A549 (cell line): ENCODE results near the gene MTMR6. TPM values are rescaled to one million over a fixed set of nuclear protein-coding genes. Genes with fewer than 3 reads are reported as not detected.

Experiments
- ATAC-seq, 2 experiments: fragments of 200-7000 bp in 1 of 2; fragments of >200 bp in 1 of 2; cut with Nextera tagmentation in 1 of 2; cut with Tn5 transposase in 1 of 2; 3 replicates each; pipeline versions ENCODE4 v1.8.0 to v1.9.1; 2018 to 2020; ENCODE audit warnings: mild to moderate bottlenecking in 1 of 2, moderate library complexity in 1 of 2
- CTCF ChIA-PET: fragments of 300-600 bp; sonication (Branson Sonifier 250); formaldehyde crosslinking; extraction: SDS; loops from one replicate; lab custom pipeline; 2021; ENCODE audit warnings: antibody characterized with exemption, inconsistent platforms; lab: Yijun Ruan, JAX
- POLR2A ChIA-PET: fragments of 350-600 bp; formaldehyde crosslinking; extraction: SDS; loops from one replicate; lab custom pipeline; 2021; ENCODE audit warnings: antibody characterized with exemption, inconsistent platforms; lab: Yijun Ruan, JAX
- DNase-seq, 2 experiments: peaks; one replicate each; pipeline versions ENCODE4 v3.0.0 to v3.0.0-alpha.2; 2011 to 2016; ENCODE audit warnings: low read depth in 1 of 2, low spot score in 1 of 2
- FAIRE-seq: peaks from 2 replicates; lab custom pipeline; 2011; peaks lifted over from hg19 to GRCh38; lab: Jason Lieb, UNC
- H3K27ac ChIP-seq, 2 experiments: fragments of >200 bp; sonication (Bioruptor Twin); formaldehyde crosslinking; 3 replicates each; pipeline ENCODE4 v1.5.1; 2016 to 2017
- H3K4me1 ChIP-seq: fragments of >200 bp; sonication (Bioruptor Twin); formaldehyde crosslinking; 3 replicates; pipeline ENCODE4 v1.6.1; 2016
- H3K4me2 ChIP-seq: fragments of >200 bp; sonication (Bioruptor Twin); formaldehyde crosslinking; 3 replicates; pipeline ENCODE4 v1.6.1; 2016
- H3K4me3 ChIP-seq: fragments of >200 bp; sonication (Bioruptor Twin); formaldehyde crosslinking; 3 replicates; pipeline ENCODE4 v1.5.1; 2016
- H3K9me3 ChIP-seq: fragments of >200 bp; sonication (Bioruptor Twin); formaldehyde crosslinking; 3 replicates; pipeline ENCODE4 v1.6.1; 2016
- ATOH8 ChIP-seq: fragments of 250-450 bp; sonication (Bioruptor Pico); IDR thresholded peaks from 2 replicates; pipeline ENCODE4 v1.5.0; 2020; ENCODE audit warnings: low read depth, mild to moderate bottlenecking, moderate library complexity
- BHLHE40 ChIP-seq: IDR thresholded peaks from 2 replicates; pipeline ENCODE4 v1.6.1; 2012; ENCODE audit warnings: low read depth, low read length, inconsistent platforms
- E2F6 ChIP-seq: IDR thresholded peaks from 2 replicates; pipeline ENCODE4 v1.6.1; 2012; ENCODE audit warnings: low read depth, borderline replicate concordance
- EHF ChIP-seq: fragments of 250-450 bp; sonication (Bioruptor Pico); IDR thresholded peaks from 2 replicates; pipeline ENCODE4 v1.5.0; 2020; ENCODE audit warnings: mild to moderate bottlenecking
- EHMT2 ChIP-seq: fragments of 200-600 bp; sonication (generic); IDR thresholded peaks from 2 replicates; pipeline ENCODE4 v1.6.1; 2016; ENCODE audit warnings: antibody characterized with exemption, low read depth, mild to moderate bottlenecking, moderate library complexity
- ESRRA ChIP-seq: fragments of 150-350 bp; IDR thresholded peaks from 2 replicates; pipeline ENCODE4 v1.6.1; 2014; ENCODE audit warnings: mild to moderate bottlenecking, low read length, borderline replicate concordance
- FOXS1 ChIP-seq: fragments of 250-450 bp; sonication (Bioruptor Pico); IDR thresholded peaks from 2 replicates; pipeline ENCODE4 v1.5.0; 2020; ENCODE audit warnings: mild to moderate bottlenecking, moderate library complexity
- HEYL ChIP-seq: fragments of 250-450 bp; sonication (Bioruptor Pico); IDR thresholded peaks from 2 replicates; pipeline ENCODE4 v1.8.0; 2021; ENCODE audit warnings: mild to moderate bottlenecking, moderate library complexity
- HMGXB4 ChIP-seq: fragments of 250-450 bp; sonication (Bioruptor Pico); IDR thresholded peaks from 2 replicates; pipeline ENCODE4 v1.5.0; 2021; ENCODE audit warnings: mild to moderate bottlenecking, moderate library complexity, borderline replicate concordance
- HOXB13 ChIP-seq: fragments of 250-450 bp; sonication (Bioruptor Pico); IDR thresholded peaks from 2 replicates; pipeline ENCODE4 v1.5.0; 2020; ENCODE audit warnings: low read depth, mild to moderate bottlenecking, moderate library complexity
- JUNB ChIP-seq: fragments of >200 bp; sonication (Bioruptor Twin); formaldehyde crosslinking; IDR thresholded peaks from 2 replicates; pipeline ENCODE4 v1.6.1; 2016
- MAFK ChIP-seq: fragments of 450-650 bp; IDR thresholded peaks from 2 replicates; pipeline ENCODE4 v1.6.1; 2014; ENCODE audit not compliant: partially characterized antibody
- NR3C1 ChIP-seq: fragments of >200 bp; sonication (Bioruptor Twin); formaldehyde crosslinking; IDR thresholded peaks from 3 replicates; pipeline ENCODE4 v1.6.1; 2017
- POLR2AphosphoS2 ChIP-seq: conservative IDR thresholded peaks from 2 replicates; pipeline ENCODE4 v1.6.1; 2012; ENCODE audit warnings: low read length, improper control_type of control experiment, inconsistent platforms
- RCOR1 ChIP-seq: fragments of 150-350 bp; IDR thresholded peaks from 2 replicates; pipeline ENCODE4 v1.6.1; 2014; ENCODE audit warnings: antibody characterized with exemption, low read length, low read depth
- SMC3 ChIP-seq: fragments of >200 bp; sonication (Bioruptor Twin); formaldehyde crosslinking; IDR thresholded peaks from 3 replicates; pipeline ENCODE4 v1.6.1; 2018; ENCODE audit warnings: inconsistent platforms
- ZFP36 ChIP-seq: fragments of 450-650 bp; IDR thresholded peaks from 2 replicates; pipeline ENCODE4 v1.6.1; 2014; ENCODE audit warnings: borderline replicate concordance; ENCODE audit not compliant: partially characterized antibody
- ZSCAN20 ChIP-seq: fragments of 250-450 bp; sonication (Bioruptor Pico); IDR thresholded peaks from 2 replicates; pipeline ENCODE4 v1.8.0; 2022; ENCODE audit warnings: mild to moderate bottlenecking, moderate library complexity
- WGBS: methylation state at CpG from one replicate; pipeline ENCODE4 v1.1.6; 2017; ENCODE audit errors: missing lambda C conversion rate; 5-methylcytosine and 5-hydroxymethylcytosine counted together
- polyA plus RNA-seq, 4 experiments: library from polyadenylated mRNA; depleted of rRNA in 3 of 4; stranded (reverse); fragments of >200 nt; fragmentation: RNase III in 1 of 4; extraction: RNeasy Plus Mini Kit Qiagen cat#74134 plus additional on column Dnase treatment in 1 of 4; gene quantifications; 2 replicates in 3 of 4; 3 replicates in 1 of 4; pipeline ENCODE4 v1.2.3, GENCODE V29; 2011 to 2017
- TF ChIP-seq, protein P1 (sequence below): fragments of >200 bp; sonication (Bioruptor Twin); formaldehyde crosslinking; IDR thresholded peaks from 2 replicates; pipeline ENCODE4 v1.6.1; 2016
- TF ChIP-seq, protein P2 (sequence below): fragments of 150-350 bp; IDR thresholded peaks from 2 replicates; pipeline ENCODE4 v1.6.1; 2014; ENCODE audit warnings: low read depth, mild to moderate bottlenecking, low read length
- TF ChIP-seq, protein P3 (sequence below): fragments of 450-650 bp; IDR thresholded peaks from 2 replicates; pipeline ENCODE4 v1.6.1; 2014; ENCODE audit warnings: antibody characterized with exemption

The MTMR6 gene
- polyA plus RNA-seq, 2 of the 4 experiments (the other 2 are of a cell fraction) = 8.8 to 22.4 TPM

- DNase-seq = no peak
- H3K4me1 ChIP-seq = no peaks in the 10 kb centered on the region
- TF ChIP-seq HMGXB4 (no peak), HOXB13 (CRISPR knock-in tag) (no peak), EHMT2 (no peak), MAFK (no peak), HEYL (CRISPR knock-in tag) (no peak), ZSCAN20 (CRISPR knock-in tag) (no peak), ESRRA (no peak), ATOH8 (CRISPR knock-in tag) (no peak), FOXS1 (CRISPR knock-in tag) (no peak), SMC3 (no peak), JUNB (no peak), E2F6 (no peak), ZFP36 (no peak), POLR2AphosphoS2 (no peak), RCOR1 (no peak), EHF (CRISPR knock-in tag) (no peak)
- TF ChIP-seq, protein P1, sequence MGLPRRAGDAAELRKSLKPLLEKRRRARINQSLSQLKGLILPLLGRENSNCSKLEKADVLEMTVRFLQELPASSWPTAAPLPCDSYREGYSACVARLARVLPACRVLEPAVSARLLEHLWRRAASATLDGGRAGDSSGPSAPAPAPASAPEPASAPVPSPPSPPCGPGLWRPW = no peak
- TF ChIP-seq, protein P2, sequence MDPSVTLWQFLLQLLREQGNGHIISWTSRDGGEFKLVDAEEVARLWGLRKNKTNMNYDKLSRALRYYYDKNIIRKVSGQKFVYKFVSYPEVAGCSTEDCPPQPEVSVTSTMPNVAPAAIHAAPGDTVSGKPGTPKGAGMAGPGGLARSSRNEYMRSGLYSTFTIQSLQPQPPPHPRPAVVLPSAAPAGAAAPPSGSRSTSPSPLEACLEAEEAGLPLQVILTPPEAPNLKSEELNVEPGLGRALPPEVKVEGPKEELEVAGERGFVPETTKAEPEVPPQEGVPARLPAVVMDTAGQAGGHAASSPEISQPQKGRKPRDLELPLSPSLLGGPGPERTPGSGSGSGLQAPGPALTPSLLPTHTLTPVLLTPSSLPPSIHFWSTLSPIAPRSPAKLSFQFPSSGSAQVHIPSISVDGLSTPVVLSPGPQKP = no peak
- H3K4me3 ChIP-seq = no peak overlapping the region
- no peaks in the 10 kb centered on the region for H3K9me3 ChIP-seq
- WGBS = 97% methylated on average over 5 of the region's 5 CpGs
- no peak for ATAC-seq
- ChIA-PET POLR2A (no interaction called here), CTCF (no interaction called here)
- FAIRE-seq = no peak
- H3K4me2 ChIP-seq = no peak overlapping the region
- H3K27ac ChIP-seq = no peak overlapping the region
These were observed 20.6 kb downstream of the MTMR6 start for GRCh38 chr13:25266706-25267105.

- TF ChIP-seq, protein P3, sequence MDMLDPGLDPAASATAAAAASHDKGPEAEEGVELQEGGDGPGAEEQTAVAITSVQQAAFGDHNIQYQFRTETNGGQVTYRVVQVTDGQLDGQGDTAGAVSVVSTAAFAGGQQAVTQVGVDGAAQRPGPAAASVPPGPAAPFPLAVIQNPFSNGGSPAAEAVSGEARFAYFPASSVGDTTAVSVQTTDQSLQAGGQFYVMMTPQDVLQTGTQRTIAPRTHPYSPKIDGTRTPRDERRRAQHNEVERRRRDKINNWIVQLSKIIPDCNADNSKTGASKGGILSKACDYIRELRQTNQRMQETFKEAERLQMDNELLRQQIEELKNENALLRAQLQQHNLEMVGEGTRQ = no peak
- TF ChIP-seq BHLHE40 (no peak), RCOR1 (no peak), NR3C1 (no peak)
- no peak for DNase-seq
- Histone ChIP-seq H3K4me2 (no peak overlapping the region), H3K27ac (no peak overlapping the region), H3K9me3 (no peaks in the 10 kb centered on the region), H3K4me3 (no peak overlapping the region), H3K4me1 (no peaks in the 10 kb centered on the region)
- WGBS = 83% methylated on average over 4 of the region's 4 CpGs
- no peak for ATAC-seq
- no peak for FAIRE-seq
- CTCF ChIA-PET = no interaction called here
- POLR2A ChIA-PET = no interaction called here
These were observed 25.0 kb downstream of the MTMR6 start for GRCh38 chr13:25262261-25262660.
